H1 (cell line): Measurements from ENCODE around the gene FJX1. TPM values are rescaled to one million over a fixed set of nuclear protein-coding genes. Genes with fewer than 3 reads are reported as not detected.

Experiments used
- SIN3A ChIP-seq, 2 experiments: IDR thresholded peaks in 1 of 2; conservative IDR thresholded peaks in 1 of 2; 2 replicates each; pipeline ENCODE4 v1.6.1; 2011 to 2012; ENCODE audit warnings: low read length in 2 of 2, improper control_type of control experiment in 1 of 2, low read depth in 1 of 2, mild to moderate bottlenecking in 1 of 2
- polyA plus RNA-seq, 7 experiments: library from polyadenylated mRNA; depleted of rRNA in 3 of 7; stranded (reverse) in 5 of 7; unstranded in 2 of 7; fragments of >200 nt in 5 of 7; fragments of 200-250 nt in 2 of 7; gene quantifications; 1 replicate in 5 of 7; 2 replicates in 1 of 7; 4 replicates in 1 of 7; pipeline versions ENCODE4 v1.2.1 to v1.2.3, GENCODE V29; 2011 to 2013; ENCODE audit warnings: missing spikeins in 2 of 7, mixed read lengths in 2 of 7
- total RNA-seq: library from RNA; stranded (reverse); fragmentation: NEBNext Ultra II Directional; extraction: Animal tissue kit (Norgen Biotek cat#: 25700); gene quantifications from 2 replicates; pipeline ENCODE4 v1.2.1, GENCODE V29; 2021

The FJX1 gene
- total and polyA plus RNA-seq, 2 of the 8 experiments (the other 6 are each of a cell fraction or from before 2014, with no cell fraction given): 6.3 to 13.3 TPM

DNA sequence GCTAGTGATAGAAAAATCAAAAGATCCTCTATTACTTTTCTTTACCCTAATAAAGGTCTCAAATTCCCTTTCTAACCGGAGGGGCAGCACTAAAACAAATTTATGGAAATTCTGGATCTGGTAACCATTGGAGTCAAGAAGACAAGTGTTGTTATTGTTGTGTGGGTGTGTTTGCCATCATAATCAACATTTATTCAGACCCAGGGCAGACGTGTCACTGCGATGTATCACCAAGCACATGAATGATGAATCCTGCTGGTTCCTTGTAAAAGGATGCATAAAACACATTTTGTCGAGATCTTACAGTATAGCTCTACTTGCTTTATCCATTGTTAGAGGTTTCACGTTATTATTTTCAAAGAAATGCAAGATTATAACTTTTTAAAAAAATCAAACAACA lies 12.1 kb upstream of the FJX1 start (continued):
- no peak for TF ChIP-seq SIN3A (conservative IDR thresholded peaks at IDR 0.05 in 1 of 2, IDR thresholded peaks at IDR 0.05 in 1 of 2; ENCODE audit: low read depth in 1 of 2, low read length in 2 of 2)
- TF ChIP-seq, all 59 proteins: peak for 0
